BJ (cell line): ENCODE measurements around the gene TREM2. TPM values are rescaled to one million over a fixed set of nuclear protein-coding genes. Genes with fewer than 3 reads are reported as not detected.

ENCODE experiments used
- CTCF ChIA-PET: fragments of 350-600 bp; formaldehyde crosslinking; extraction: SDS; loops from one replicate; lab custom pipeline; 2021; ENCODE audit warnings: antibody characterized with exemption, inconsistent platforms; lab: Yijun Ruan, JAX
- POLR2A ChIA-PET: fragments of 300-600 bp; sonication (Branson Sonifier 250); formaldehyde crosslinking; extraction: SDS; loops from one replicate; lab custom pipeline; 2021; ENCODE audit warnings: antibody characterized with exemption; lab: Charles Lee
- DNase-seq: peaks from one replicate; pipeline ENCODE4 v3.0.0-alpha.2; 2011; ENCODE audit warnings: low read depth
- H3K27me3 ChIP-seq: 2 replicates; pipeline ENCODE4 v1.6.0; 2011; ENCODE audit warnings: low read length; ENCODE audit not compliant: control insufficient read depth, insufficient read depth
- H3K36me3 ChIP-seq: 2 replicates; pipeline ENCODE4 v1.5.1; 2011; ENCODE audit warnings: low read length; ENCODE audit not compliant: control insufficient read depth, insufficient read depth
- H3K4me3 ChIP-seq: 2 replicates; pipeline ENCODE4 v1.5.1; 2011; ENCODE audit warnings: low read depth, mild to moderate bottlenecking, control low read depth, low read length
- polyA plus RNA-seq: library from polyadenylated mRNA; depleted of rRNA; stranded (reverse); fragments of >200 nt; gene quantifications from 2 replicates; pipeline ENCODE4 v1.2.3, GENCODE V29; 2011
- TF ChIP-seq, protein P1 (sequence below): IDR thresholded peaks from 2 replicates; pipeline ENCODE4 v1.5.1; 2011; ENCODE audit warnings: low read depth, mild to moderate bottlenecking, control low read depth, inconsistent platforms, low read length, moderate library complexity; ENCODE audit not compliant: insufficient read depth

TREM2 gene
- polyA plus RNA-seq, 1 experiment = not detected

DNA sequence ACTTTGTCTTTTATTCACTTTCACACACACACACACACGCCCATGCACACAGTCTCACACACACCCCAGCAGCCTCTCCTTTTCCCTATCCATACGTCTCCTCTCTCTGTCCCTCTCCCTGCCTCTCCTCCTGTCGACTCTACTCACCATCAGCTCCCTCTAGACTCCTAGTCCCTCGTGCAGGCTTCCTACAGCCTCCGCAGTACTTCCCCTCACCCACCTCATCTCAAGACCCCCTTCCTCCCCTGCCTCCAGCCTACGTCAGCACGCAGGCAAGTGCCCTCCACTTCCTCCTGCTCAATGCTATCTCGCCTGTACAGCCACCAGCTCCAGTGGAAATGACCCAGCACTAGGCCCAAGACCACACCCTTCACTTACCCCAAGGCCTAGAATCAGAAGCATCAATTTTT, 38.9 kb upstream of the TREM2 start:
- no peaks in the 10 kb centered on the region for H3K36me3 ChIP-seq
- H3K4me3 ChIP-seq = no peak overlapping the region
- DNase-seq = no peak
- TF ChIP-seq, protein P1, sequence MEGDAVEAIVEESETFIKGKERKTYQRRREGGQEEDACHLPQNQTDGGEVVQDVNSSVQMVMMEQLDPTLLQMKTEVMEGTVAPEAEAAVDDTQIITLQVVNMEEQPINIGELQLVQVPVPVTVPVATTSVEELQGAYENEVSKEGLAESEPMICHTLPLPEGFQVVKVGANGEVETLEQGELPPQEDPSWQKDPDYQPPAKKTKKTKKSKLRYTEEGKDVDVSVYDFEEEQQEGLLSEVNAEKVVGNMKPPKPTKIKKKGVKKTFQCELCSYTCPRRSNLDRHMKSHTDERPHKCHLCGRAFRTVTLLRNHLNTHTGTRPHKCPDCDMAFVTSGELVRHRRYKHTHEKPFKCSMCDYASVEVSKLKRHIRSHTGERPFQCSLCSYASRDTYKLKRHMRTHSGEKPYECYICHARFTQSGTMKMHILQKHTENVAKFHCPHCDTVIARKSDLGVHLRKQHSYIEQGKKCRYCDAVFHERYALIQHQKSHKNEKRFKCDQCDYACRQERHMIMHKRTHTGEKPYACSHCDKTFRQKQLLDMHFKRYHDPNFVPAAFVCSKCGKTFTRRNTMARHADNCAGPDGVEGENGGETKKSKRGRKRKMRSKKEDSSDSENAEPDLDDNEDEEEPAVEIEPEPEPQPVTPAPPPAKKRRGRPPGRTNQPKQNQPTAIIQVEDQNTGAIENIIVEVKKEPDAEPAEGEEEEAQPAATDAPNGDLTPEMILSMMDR = no peak
- ChIA-PET POLR2A (no interaction called here), CTCF (interaction anchor here (0.6 kb wide), 1 partner anchor 105 kb away, joined by 3 read pairs; no protein-coding TSS in a partner anchor)
- peaks cover 5% of the 10 kb centered on the region; the same call in 1 of the 2 replicates for H3K27me3 ChIP-seq

DNA sequence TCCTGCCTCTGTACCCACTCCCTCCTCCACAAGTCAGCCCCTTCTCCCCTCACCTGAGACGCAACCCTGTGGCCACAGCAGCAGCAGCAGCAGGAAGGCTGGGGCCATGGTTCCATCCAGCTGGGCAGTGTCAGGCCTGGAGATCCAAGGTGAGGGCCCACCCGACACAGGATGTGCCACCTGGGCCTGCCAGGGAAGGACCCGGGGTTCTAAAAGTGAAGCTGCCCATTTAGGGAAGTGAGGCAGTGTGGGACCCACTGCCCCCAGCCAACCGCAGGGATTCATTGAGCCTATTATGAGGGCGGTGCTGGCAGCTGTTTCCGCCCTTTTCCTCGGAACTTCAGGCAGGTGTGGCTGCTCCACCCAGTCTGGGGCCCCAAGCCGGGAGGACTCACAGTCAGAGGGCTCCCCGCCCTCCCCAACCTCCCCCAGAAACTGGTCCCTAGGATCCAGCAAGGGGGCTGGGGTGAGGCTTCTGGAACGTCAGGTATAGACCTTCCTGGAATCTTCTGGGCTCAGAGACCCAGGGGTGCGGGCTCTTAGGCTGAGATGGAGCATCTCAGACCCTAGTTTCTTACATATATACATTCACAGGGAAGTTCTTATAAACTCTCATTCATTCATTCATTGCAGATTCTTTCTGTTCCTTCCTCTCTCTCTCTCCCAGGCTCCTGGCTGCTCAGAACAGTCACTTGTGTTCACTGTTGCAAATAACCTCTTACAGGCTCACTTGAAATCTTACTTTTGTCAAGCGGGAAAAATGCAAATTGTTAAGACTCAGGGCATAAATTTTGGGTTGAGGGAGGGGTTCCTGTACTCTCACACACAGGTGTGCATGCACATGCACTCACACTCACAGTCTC, 38.2 kb upstream of the TREM2 start, which contains the start of gene TREML2:
Gene TREML2, minus strand, starts transcription at position 249 of the 863 bp plus-strand sequence. Its CDS starts 141 bp downstream, at position 108.
- ChIA-PET CTCF (interaction anchor here (0.5 to 1.4 kb wide), 3 partner anchors 13 to 614 kb away, joined by 3 read pairs; no protein-coding TSS in a partner anchor), POLR2A (no interaction called here)
- H3K27me3 ChIP-seq = peaks cover 5% of the 10 kb centered on the region; the same call in 1 of the 2 replicates
- DNase-seq = no peak
- H3K36me3 ChIP-seq = no peaks in the 10 kb centered on the region
- TF ChIP-seq, protein P1 = no peak
- no peak within 1 kb of the TSS for H3K4me3 ChIP-seq

- ChIA-PET POLR2A (no interaction called here), CTCF (interaction anchor here (1.0 to 1.4 kb wide), 2 partner anchors 13 to 78 kb away, joined by 3 read pairs; no protein-coding TSS in a partner anchor)
- H3K27me3 ChIP-seq = peaks cover 5% of the 10 kb centered on the region; the same call in 1 of the 2 replicates
- no peak overlapping the region for H3K4me3 ChIP-seq
- DNase-seq = no peak
- TF ChIP-seq, protein P1 = no peak
- no peaks in the 10 kb centered on the region for H3K36me3 ChIP-seq
These were observed 37.5 kb upstream of the TREM2 start for GRCh38 chr6:41200296-41200900.

GRCh38 chr6:41199552-41200246, 36.8 kb upstream of the TREM2 start:
- H3K27me3 ChIP-seq = peaks cover 3% of the 10 kb centered on the region; the same call in 1 of the 2 replicates
- CTCF ChIA-PET = interaction anchor here (1.0 kb wide), 1 partner anchor 79 kb away, joined by 3 read pairs; no protein-coding TSS in a partner anchor

More at GRCh38 chr6:41199552-41200246, 36.8 kb upstream of the TREM2 start:
- H3K36me3 ChIP-seq = no peaks in the 10 kb centered on the region
- POLR2A ChIA-PET = no interaction called here
- DNase-seq = no peak
- TF ChIP-seq, protein P1 = no peak
- H3K4me3 ChIP-seq = no peak overlapping the region
